Activated CD8-positive, alpha-beta memory T cell treated with anti-CD3 and anti-CD28 coated beads for 24 hours (primary cell): Measurements from ENCODE around the gene KCTD2.
"Not testable (repeated sequence)": the region's sequence is repeated elsewhere in the genome, so short reads cannot be mapped to it uniquely, and the experiment has no call there.

Experiments used
- DNase-seq: peaks from one replicate; pipeline ENCODE4 v3.0.0-alpha.2; 2020

The KCTD2 gene

GRCh38 chr17:75059369-75060345, 12.6 kb downstream of the KCTD2 start:
- no peak for DNase-seq

GRCh38 chr17:75060434-75061054, 13.5 kb downstream of the KCTD2 start:
- DNase-seq = no peak

- DNase-seq = no peak
These were observed 14.0 kb downstream of the KCTD2 start for GRCh38 chr17:75061055-75061438.

- no peak for DNase-seq
These were observed 14.6 kb downstream of the KCTD2 start for GRCh38 chr17:75061618-75062017.

- DNase-seq = no peak
These were observed 16.2 kb downstream of the KCTD2 start for GRCh38 chr17:75063201-75063600.

- DNase-seq = no peak
These were observed 16.6 kb downstream of the KCTD2 start for GRCh38 chr17:75063626-75064025.

GRCh38 chr17:75064040-75064439, 17.0 kb downstream of the KCTD2 start:
- DNase-seq = no peak

- DNase-seq = no peak
These were observed 17.4 kb downstream of the KCTD2 start for GRCh38 chr17:75064460-75064859.

- DNase-seq = no peak
These were observed 18.0 kb downstream of the KCTD2 start for GRCh38 chr17:75064867-75065561.

- no peak for DNase-seq
These were observed 18.6 kb downstream of the KCTD2 start for GRCh38 chr17:75065562-75066151.

- DNase-seq = no peak
These were observed 20.8 kb downstream of the KCTD2 start for GRCh38 chr17:75067856-75068255.

- no peak for DNase-seq
These were observed 21.7 kb downstream of the KCTD2 start for GRCh38 chr17:75068750-75069149.

- no peak for DNase-seq
These were observed 22.8 kb downstream of the KCTD2 start for GRCh38 chr17:75069783-75070182.

- DNase-seq = not testable (repeated sequence)
These were observed 24.6 kb downstream of the KCTD2 start for GRCh38 chr17:75071478-75072271.

- DNase-seq = not testable (repeated sequence)
These were observed 25.9 kb downstream of the KCTD2 start for GRCh38 chr17:75072909-75073308.

- no peak for DNase-seq
These were observed 26.6 kb downstream of the KCTD2 start for GRCh38 chr17:75073618-75074047.

- no peak for DNase-seq
These were observed 27.5 kb downstream of the KCTD2 start for GRCh38 chr17:75074532-75074931.

- no peak for DNase-seq
These were observed 28.7 kb downstream of the KCTD2 start for GRCh38 chr17:75075597-75076336.

GRCh38 chr17:75077072-75077495, 30.1 kb downstream of the KCTD2 start:
- no peak for DNase-seq

- peak; percentile 82 for DNase-seq
These were observed 30.7 kb downstream of the KCTD2 start for GRCh38 chr17:75077496-75078283.
